Measurements from ENCODE around the gene GAMT. TPM values are rescaled to one million over a fixed set of nuclear protein-coding genes. Genes with fewer than 3 reads are reported as not detected.
A peak's percentile ranks its signal among the peaks of the same experiment; 100 is the strongest.

The GAMT gene
- total and polyA plus RNA-seq, 2 of the 13 experiments (the other 11 are each of a cell fraction or from before 2014, with no cell fraction given), result 115 to 124 TPM

DNA sequence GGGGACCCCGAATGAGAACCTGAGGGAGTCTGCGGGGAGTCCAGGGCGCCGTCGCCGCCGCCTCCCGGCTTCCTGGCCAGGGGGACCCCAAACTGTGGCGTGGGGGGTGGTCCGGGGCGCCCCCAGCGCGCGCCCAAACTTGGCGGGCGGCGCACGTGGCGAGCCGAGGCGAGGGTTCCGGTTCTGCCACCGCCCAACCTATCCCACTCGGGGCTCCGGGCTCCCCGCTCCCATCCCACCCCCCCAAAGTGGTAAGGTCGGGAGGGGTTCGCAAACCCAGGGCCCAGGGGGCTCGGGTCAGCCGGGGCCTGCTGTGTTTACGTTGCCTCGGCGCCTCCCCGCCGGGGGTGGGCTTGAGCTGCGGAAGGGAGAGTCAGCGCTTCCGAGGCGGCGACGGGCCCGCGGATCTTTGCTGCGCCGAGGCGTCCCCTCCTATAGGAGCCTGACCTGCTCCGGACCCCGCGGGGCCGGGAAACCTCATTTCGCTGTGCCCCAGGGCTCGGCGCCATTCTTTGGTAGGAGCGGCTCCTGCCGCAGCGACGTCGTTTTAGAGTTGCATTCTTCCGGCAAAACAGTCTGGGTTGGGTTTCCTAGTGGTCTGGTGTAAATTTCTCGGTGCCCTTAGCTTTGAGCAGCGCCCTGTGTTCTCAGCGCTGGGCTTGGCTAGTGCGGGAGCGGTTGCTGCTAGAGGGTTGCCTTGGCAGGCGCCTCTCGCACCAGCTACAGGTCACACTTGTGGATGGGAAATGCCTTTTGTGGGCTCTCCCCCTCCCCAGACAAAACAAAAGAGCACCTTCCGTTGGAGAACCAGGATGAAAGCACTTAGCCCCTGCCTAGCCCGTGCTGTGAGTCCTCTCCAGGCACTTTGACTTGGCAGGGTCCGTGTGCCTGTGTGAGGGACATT, 7.2 kb upstream of the GAMT start (continued):
- TF ChIP-seq ZFX (CRISPR knock-in tag; IDR thresholded peaks at IDR 0.05; ENCODE audit: low read depth) (peak; percentile 47; the same call in 1 of the 2 replicates), PHF21A (CRISPR knock-in tag; IDR thresholded peaks at IDR 0.05) (no peak), ZNF792 (CRISPR knock-in tag; IDR thresholded peaks at IDR 0.05) (no peak), KDM2A (CRISPR knock-in tag; IDR thresholded peaks at IDR 0.05; ENCODE audit: borderline replicate concordance, low read depth) (peak; percentile 53; the same call in 1 of the 2 replicates), KDM4B (CRISPR knock-in tag; IDR thresholded peaks at IDR 0.05) (0 out of 2 replicates have a peak, but pooled peaks have one; percentile 40), NFKB2 (CRISPR knock-in tag; IDR thresholded peaks at IDR 0.05; ENCODE audit: borderline replicate concordance) (0 out of 2 replicates have a peak, but pooled peaks have one; percentile 36), ZNF790 (CRISPR knock-in tag; IDR thresholded peaks at IDR 0.05; ENCODE audit: borderline replicate concordance) (peak; percentile 31; the same call in 1 of the 2 replicates), TERF1 (CRISPR knock-in tag; IDR thresholded peaks at IDR 0.05) (no peak), THAP11 (CRISPR knock-in tag; IDR thresholded peaks at IDR 0.05) (peak; percentile 48; the same call in 1 of the 2 replicates), ZNF251 (CRISPR knock-in tag; IDR thresholded peaks at IDR 0.05) (no peak), ZNF276 (CRISPR knock-in tag; IDR thresholded peaks at IDR 0.05; ENCODE audit: low read depth) (no peak)
- TF ChIP-seq, protein P1, sequence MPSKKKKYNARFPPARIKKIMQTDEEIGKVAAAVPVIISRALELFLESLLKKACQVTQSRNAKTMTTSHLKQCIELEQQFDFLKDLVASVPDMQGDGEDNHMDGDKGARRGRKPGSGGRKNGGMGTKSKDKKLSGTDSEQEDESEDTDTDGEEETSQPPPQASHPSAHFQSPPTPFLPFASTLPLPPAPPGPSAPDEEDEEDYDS (CRISPR knock-in tag; IDR thresholded peaks at IDR 0.05), result no peak
- TF ChIP-seq, protein P2, sequence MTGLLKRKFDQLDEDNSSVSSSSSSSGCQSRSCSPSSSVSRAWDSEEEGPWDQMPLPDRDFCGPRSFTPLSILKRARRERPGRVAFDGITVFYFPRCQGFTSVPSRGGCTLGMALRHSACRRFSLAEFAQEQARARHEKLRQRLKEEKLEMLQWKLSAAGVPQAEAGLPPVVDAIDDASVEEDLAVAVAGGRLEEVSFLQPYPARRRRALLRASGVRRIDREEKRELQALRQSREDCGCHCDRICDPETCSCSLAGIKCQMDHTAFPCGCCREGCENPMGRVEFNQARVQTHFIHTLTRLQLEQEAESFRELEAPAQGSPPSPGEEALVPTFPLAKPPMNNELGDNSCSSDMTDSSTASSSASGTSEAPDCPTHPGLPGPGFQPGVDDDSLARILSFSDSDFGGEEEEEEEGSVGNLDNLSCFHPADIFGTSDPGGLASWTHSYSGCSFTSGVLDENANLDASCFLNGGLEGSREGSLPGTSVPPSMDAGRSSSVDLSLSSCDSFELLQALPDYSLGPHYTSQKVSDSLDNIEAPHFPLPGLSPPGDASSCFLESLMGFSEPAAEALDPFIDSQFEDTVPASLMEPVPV (CRISPR knock-in tag; IDR thresholded peaks at IDR 0.05), result no peak; the same call in 1 of the 2 replicates
- TF ChIP-seq, protein P3, sequence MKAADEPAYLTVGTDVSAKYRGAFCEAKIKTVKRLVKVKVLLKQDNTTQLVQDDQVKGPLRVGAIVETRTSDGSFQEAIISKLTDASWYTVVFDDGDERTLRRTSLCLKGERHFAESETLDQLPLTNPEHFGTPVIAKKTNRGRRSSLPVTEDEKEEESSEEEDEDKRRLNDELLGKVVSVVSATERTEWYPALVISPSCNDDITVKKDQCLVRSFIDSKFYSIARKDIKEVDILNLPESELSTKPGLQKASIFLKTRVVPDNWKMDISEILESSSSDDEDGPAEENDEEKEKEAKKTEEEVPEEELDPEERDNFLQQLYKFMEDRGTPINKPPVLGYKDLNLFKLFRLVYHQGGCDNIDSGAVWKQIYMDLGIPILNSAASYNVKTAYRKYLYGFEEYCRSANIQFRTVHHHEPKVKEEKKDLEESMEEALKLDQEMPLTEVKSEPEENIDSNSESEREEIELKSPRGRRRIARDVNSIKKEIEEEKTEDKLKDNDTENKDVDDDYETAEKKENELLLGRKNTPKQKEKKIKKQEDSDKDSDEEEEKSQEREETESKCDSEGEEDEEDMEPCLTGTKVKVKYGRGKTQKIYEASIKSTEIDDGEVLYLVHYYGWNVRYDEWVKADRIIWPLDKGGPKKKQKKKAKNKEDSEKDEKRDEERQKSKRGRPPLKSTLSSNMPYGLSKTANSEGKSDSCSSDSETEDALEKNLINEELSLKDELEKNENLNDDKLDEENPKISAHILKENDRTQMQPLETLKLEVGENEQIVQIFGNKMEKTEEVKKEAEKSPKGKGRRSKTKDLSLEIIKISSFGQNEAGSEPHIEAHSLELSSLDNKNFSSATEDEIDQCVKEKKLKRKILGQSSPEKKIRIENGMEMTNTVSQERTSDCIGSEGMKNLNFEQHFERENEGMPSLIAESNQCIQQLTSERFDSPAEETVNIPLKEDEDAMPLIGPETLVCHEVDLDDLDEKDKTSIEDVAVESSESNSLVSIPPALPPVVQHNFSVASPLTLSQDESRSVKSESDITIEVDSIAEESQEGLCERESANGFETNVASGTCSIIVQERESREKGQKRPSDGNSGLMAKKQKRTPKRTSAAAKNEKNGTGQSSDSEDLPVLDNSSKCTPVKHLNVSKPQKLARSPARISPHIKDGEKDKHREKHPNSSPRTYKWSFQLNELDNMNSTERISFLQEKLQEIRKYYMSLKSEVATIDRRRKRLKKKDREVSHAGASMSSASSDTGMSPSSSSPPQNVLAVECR (CRISPR knock-in tag; IDR thresholded peaks at IDR 0.05; ENCODE audit: borderline replicate concordance), result peak; percentile 66; the same call in 1 of the 2 replicates
- TF ChIP-seq, protein P4, sequence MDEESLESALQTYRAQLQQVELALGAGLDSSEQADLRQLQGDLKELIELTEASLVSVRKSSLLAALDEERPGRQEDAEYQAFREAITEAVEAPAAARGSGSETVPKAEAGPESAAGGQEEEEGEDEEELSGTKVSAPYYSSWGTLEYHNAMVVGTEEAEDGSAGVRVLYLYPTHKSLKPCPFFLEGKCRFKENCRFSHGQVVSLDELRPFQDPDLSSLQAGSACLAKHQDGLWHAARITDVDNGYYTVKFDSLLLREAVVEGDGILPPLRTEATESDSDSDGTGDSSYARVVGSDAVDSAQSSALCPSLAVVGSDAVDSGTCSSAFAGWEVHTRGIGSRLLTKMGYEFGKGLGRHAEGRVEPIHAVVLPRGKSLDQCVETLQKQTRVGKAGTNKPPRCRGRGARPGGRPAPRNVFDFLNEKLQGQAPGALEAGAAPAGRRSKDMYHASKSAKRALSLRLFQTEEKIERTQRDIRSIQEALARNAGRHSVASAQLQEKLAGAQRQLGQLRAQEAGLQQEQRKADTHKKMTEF (CRISPR knock-in tag; IDR thresholded peaks at IDR 0.05), result no peak
- TF ChIP-seq, protein P5, sequence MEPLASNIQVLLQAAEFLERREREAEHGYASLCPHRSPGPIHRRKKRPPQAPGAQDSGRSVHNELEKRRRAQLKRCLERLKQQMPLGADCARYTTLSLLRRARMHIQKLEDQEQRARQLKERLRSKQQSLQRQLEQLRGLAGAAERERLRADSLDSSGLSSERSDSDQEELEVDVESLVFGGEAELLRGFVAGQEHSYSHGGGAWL (CRISPR knock-in tag; IDR thresholded peaks at IDR 0.05), result peak; percentile 35; the same call in 1 of the 2 replicates

Data from HepG2 (cell line).